HEK293 (cell line): ENCODE results near the gene ASIC4.
A peak's percentile ranks its signal among the peaks of the same experiment; 100 is the strongest.

Source experiments
- BCL11B ChIP-seq: fragments of 450-650 bp; formaldehyde crosslinking; IDR thresholded peaks from 2 replicates; pipeline ENCODE4 v1.5.1; 2016; ENCODE audit warnings: low read depth, missing biosample characterization, missing genetic modification characterization
- GFI1B ChIP-seq: fragments of 450-650 bp; formaldehyde crosslinking; IDR thresholded peaks from 2 replicates; pipeline ENCODE4 v1.5.1; 2016; ENCODE audit warnings: missing biosample characterization, missing genetic modification characterization
- HOXC10 ChIP-seq: sonication (generic); formaldehyde crosslinking; IDR thresholded peaks from 2 replicates; pipeline ENCODE4 v1.8.1; 2023; ENCODE audit warnings: mild to moderate bottlenecking, missing genetic modification reagents
- KLF1 ChIP-seq: fragments of 450-650 bp; formaldehyde crosslinking; IDR thresholded peaks from 2 replicates; pipeline ENCODE4 v1.5.1; 2016; ENCODE audit warnings: missing biosample characterization, missing genetic modification characterization
- KLF7 ChIP-seq: fragments of 450-650 bp; formaldehyde crosslinking; IDR thresholded peaks from 2 replicates; pipeline ENCODE4 v1.5.1; 2016; ENCODE audit warnings: missing biosample characterization, missing genetic modification characterization, borderline replicate concordance
- KLF8 ChIP-seq: fragments of 450-650 bp; formaldehyde crosslinking; IDR thresholded peaks from 2 replicates; pipeline ENCODE4 v1.5.1; 2016; ENCODE audit warnings: missing biosample characterization, missing genetic modification characterization
- PRDM6 ChIP-seq: fragments of 450-650 bp; formaldehyde crosslinking; IDR thresholded peaks from 2 replicates; pipeline ENCODE4 v1.5.1; 2017; ENCODE audit warnings: missing biosample characterization, missing genetic modification characterization
- SP2 ChIP-seq: fragments of 450-650 bp; formaldehyde crosslinking; IDR thresholded peaks from 2 replicates; pipeline ENCODE4 v1.5.1; 2016; ENCODE audit warnings: missing biosample characterization, missing genetic modification characterization
- SP3 ChIP-seq: fragments of 450-650 bp; formaldehyde crosslinking; IDR thresholded peaks from 2 replicates; pipeline ENCODE4 v1.5.1; 2016; ENCODE audit warnings: missing biosample characterization, missing genetic modification characterization
- TCF7L2 ChIP-seq: IDR thresholded peaks from 2 replicates; pipeline ENCODE4 v1.6.1; 2011; ENCODE audit warnings: low read depth, mild to moderate bottlenecking, inconsistent platforms, low read length, moderate library complexity, borderline replicate concordance
- YY2 ChIP-seq: fragments of 450-650 bp; formaldehyde crosslinking; IDR thresholded peaks from 2 replicates; pipeline ENCODE4 v1.5.1; 2016; ENCODE audit warnings: missing biosample characterization, missing genetic modification characterization
- ZBTB49 ChIP-seq: fragments of 450-650 bp; formaldehyde crosslinking; IDR thresholded peaks from 2 replicates; pipeline ENCODE4 v1.5.1; 2016; ENCODE audit warnings: missing biosample characterization, missing genetic modification characterization, low read depth
- ZBTB7A ChIP-seq: fragments of 450-650 bp; formaldehyde crosslinking; IDR thresholded peaks from 2 replicates; pipeline ENCODE4 v1.5.1; 2016; ENCODE audit warnings: low read depth, missing biosample characterization, missing genetic modification characterization
- ZIC2 ChIP-seq: fragments of 450-650 bp; formaldehyde crosslinking; IDR thresholded peaks from 2 replicates; pipeline ENCODE4 v1.5.1; 2016; ENCODE audit warnings: missing biosample characterization, missing genetic modification characterization
- ZNF211 ChIP-seq: fragments of 450-650 bp; formaldehyde crosslinking; IDR thresholded peaks from 2 replicates; pipeline ENCODE4 v1.5.1; 2016; ENCODE audit warnings: low read depth, missing biosample characterization, missing genetic modification characterization
- ZNF23 ChIP-seq: fragments of 450-650 bp; formaldehyde crosslinking; IDR thresholded peaks from 2 replicates; pipeline ENCODE4 v1.5.1; 2016; ENCODE audit warnings: missing biosample characterization, missing genetic modification characterization, borderline replicate concordance
- ZNF280C ChIP-seq: fragments of 450-650 bp; formaldehyde crosslinking; IDR thresholded peaks from 2 replicates; pipeline ENCODE4 v1.5.1; 2016; ENCODE audit warnings: missing biosample characterization, missing genetic modification characterization
- ZNF350 ChIP-seq: fragments of 450-650 bp; formaldehyde crosslinking; IDR thresholded peaks from 2 replicates; pipeline ENCODE4 v1.5.0; 2017; ENCODE audit warnings: missing biosample characterization, mild to moderate bottlenecking, missing genetic modification characterization
- ZNF362 ChIP-seq: fragments of 450-650 bp; formaldehyde crosslinking; IDR thresholded peaks from 2 replicates; pipeline ENCODE4 v1.5.1; 2016; ENCODE audit warnings: missing biosample characterization, missing genetic modification characterization
- ZNF488 ChIP-seq: fragments of 450-650 bp; formaldehyde crosslinking; IDR thresholded peaks from 2 replicates; pipeline ENCODE4 v1.5.1; 2016; ENCODE audit warnings: missing biosample characterization, missing genetic modification characterization
- ZNF561 ChIP-seq: fragments of 450-650 bp; IDR thresholded peaks from 2 replicates; pipeline ENCODE4 v1.5.1; 2018; ENCODE audit warnings: missing biosample characterization, missing genetic modification characterization, borderline replicate concordance
- ZNF623 ChIP-seq: fragments of 450-650 bp; formaldehyde crosslinking; IDR thresholded peaks from 2 replicates; pipeline ENCODE4 v1.5.1; 2016; ENCODE audit warnings: missing biosample characterization, missing genetic modification characterization
- ZNF639 ChIP-seq: fragments of 450-650 bp; formaldehyde crosslinking; IDR thresholded peaks from 2 replicates; pipeline ENCODE4 v1.5.1; 2016; ENCODE audit warnings: missing biosample characterization, missing genetic modification characterization
- ZNF701 ChIP-seq: fragments of 450-650 bp; formaldehyde crosslinking; IDR thresholded peaks from 2 replicates; pipeline ENCODE4 v1.5.1; 2016; ENCODE audit warnings: missing biosample characterization, missing genetic modification characterization
- ZNF76 ChIP-seq: fragments of 450-650 bp; formaldehyde crosslinking; IDR thresholded peaks from 2 replicates; pipeline ENCODE4; 2016; ENCODE audit warnings: low read depth, missing biosample characterization, missing genetic modification characterization, borderline replicate concordance
- ZNF768 ChIP-seq: fragments of 450-650 bp; formaldehyde crosslinking; IDR thresholded peaks from 2 replicates; pipeline ENCODE4 v1.5.1; 2018; ENCODE audit warnings: missing biosample characterization, mild to moderate bottlenecking, missing genetic modification characterization
- ZSCAN30 ChIP-seq: fragments of 450-650 bp; IDR thresholded peaks from 2 replicates; pipeline ENCODE4 v1.5.1; 2018; ENCODE audit warnings: missing biosample characterization, mild to moderate bottlenecking, missing genetic modification characterization, moderate library complexity

ASIC4 gene

GRCh38 chr2:219571311-219572236 lies 57.3 kb downstream of the ASIC4 start, which contains the start of gene OBSL1 (continued):
- TF ChIP-seq ZNF639 (tag by site-specific recombination) (peak; percentile 92), ZNF623 (tag by site-specific recombination) (no peak), YY2 (tag by site-specific recombination) (peak; percentile 69; the same call in 1 of the 2 replicates), KLF1 (tag by site-specific recombination) (peak; percentile 64), ZBTB49 (tag by site-specific recombination) (no peak), ZSCAN30 (tag by site-specific recombination) (no peak), ZNF561 (tag by site-specific recombination) (no peak), ZBTB7A (tag by site-specific recombination) (peak; percentile 20; the same call in 1 of the 2 replicates), KLF8 (tag by site-specific recombination) (peak; percentile 37; the same call in 1 of the 2 replicates), ZNF768 (tag by site-specific recombination) (no peak), ZNF76 (peak; percentile 65; the same call in 1 of the 2 replicates), HOXC10 (no peak), ZNF211 (tag by site-specific recombination) (peak; percentile 44; the same call in 1 of the 2 replicates), SP3 (tag by site-specific recombination) (peak; percentile 33; the same call in 1 of the 2 replicates), GFI1B (tag by site-specific recombination) (no peak), ZNF350 (tag by site-specific recombination) (no peak), ZNF280C (tag by site-specific recombination) (no peak), BCL11B (tag by site-specific recombination) (peak; percentile 83), ZIC2 (tag by site-specific recombination) (no peak), ZNF488 (peak; percentile 47; the same call in 1 of the 2 replicates), TCF7L2 (no peak), SP2 (tag by site-specific recombination) (peak; percentile 81), ZNF701 (no peak), PRDM6 (no peak), ZNF362 (tag by site-specific recombination) (no peak), KLF7 (tag by site-specific recombination) (peak; percentile 61; the same call in 1 of the 2 replicates), ZNF23 (no peak)
